HCT116 (cell line): ENCODE measurements around the gene ZNF532. TPM values are rescaled to one million over a fixed set of nuclear protein-coding genes. Genes with fewer than 3 reads are reported as not detected.

Experiments used
- ATAC-seq: fragments of 200-7000 bp; cut with Tn5 transposase; 2 replicates; pipeline ENCODE4 v1.9.1; 2020; ENCODE audit warnings: mild to moderate bottlenecking, moderate library complexity
- BruUV-seq: library from RNA; stranded (reverse); fragments of 400-500 nt; replicated peaks from 2 replicates; lab custom pipeline; 2021; lab: Mats Ljungman, UMichigan
- CTCF ChIA-PET: fragments of 300-600 bp; sonication (Branson Sonifier 250); formaldehyde crosslinking; loops from one replicate; lab custom pipeline; 2021; ENCODE audit warnings: antibody characterized with exemption; lab: Charles Lee
- POLR2A ChIA-PET: fragments of 300-600, 350-600 bp; sonication (Branson Sonifier 250); formaldehyde crosslinking; loops from one replicate; lab custom pipeline; 2021; ENCODE audit warnings: antibody characterized with exemption; lab: Charles Lee
- RAD21 ChIA-PET, 2 experiments: fragments of 300-600 bp; sonication (Branson Sonifier 250); formaldehyde crosslinking; loops; one replicate each; lab custom pipeline; 2023; ENCODE audit warnings: low total read pairs in 2 of 2; ENCODE audit not compliant: uncharacterized antibody in 2 of 2, unreplicated experiment in 2 of 2, low non-redundant PET in 1 of 2; lab: Charles Lee
- DNase-seq: peaks from one replicate; pipeline ENCODE4 v3.0.0-alpha.2; 2010; ENCODE audit warnings: low read depth, low spot score
- H2AFZ ChIP-seq: fragments of 200-600 bp; shearing (Covaris generic), sonication (generic); 2 replicates; pipeline ENCODE4 v1.6.1; 2017; ENCODE audit warnings: low read depth, mixed run types, mixed read lengths, antibody characterized with exemption, low read length; ENCODE audit not compliant: poor library complexity, severe bottlenecking
- H3K27ac ChIP-seq: 2 replicates; pipeline ENCODE4 v1.5.1; 2012; ENCODE audit warnings: low read depth, low read length
- H3K27me3 ChIP-seq: fragments of 200-600 bp; sonication (generic); 2 replicates; pipeline ENCODE4 v1.6.1; 2016; ENCODE audit warnings: mixed run types, low read length, mixed read lengths; ENCODE audit not compliant: insufficient read depth
- H3K36me3 ChIP-seq, 2 experiments: fragments of 200-500 bp in 1 of 2; fragments of 200-600 bp in 1 of 2; sonication (Bioruptor generic) in 1 of 2; sonication (generic) in 1 of 2; 2 replicates each; pipeline versions ENCODE4 v1.5.1 to v1.6.1; 2014 to 2016; ENCODE audit warnings: low read length in 2 of 2, inconsistent platforms in 1 of 2, mixed read lengths in 1 of 2, mixed run types in 1 of 2; ENCODE audit not compliant: insufficient read depth in 2 of 2, control insufficient read depth in 1 of 2
- H3K4me1 ChIP-seq, 2 experiments: fragments of 200-600 bp in 1 of 2; sonication (generic) in 1 of 2; 2 replicates each; pipeline versions ENCODE4 v1.5.1 to v1.6.1; 2012 to 2017; ENCODE audit warnings: low read length in 2 of 2, inconsistent platforms in 1 of 2, mild to moderate bottlenecking in 1 of 2, mixed read lengths in 1 of 2, mixed run types in 1 of 2, moderate library complexity in 1 of 2; ENCODE audit not compliant: insufficient read depth in 2 of 2, control insufficient read depth in 1 of 2
- H3K4me2 ChIP-seq: fragments of 200-600 bp; sonication (generic); 2 replicates; pipeline ENCODE4 v1.6.1; 2017; ENCODE audit warnings: mixed run types, low read length, mixed read lengths
- H3K4me3 ChIP-seq, 2 experiments: fragments of 200-600 bp in 1 of 2; sonication (generic) in 1 of 2; replicated peaks in 1 of 2; 2 replicates each; pipeline ENCODE4 v1.5.1; 2011 to 2016; ENCODE audit warnings: low read length in 2 of 2, control low read depth in 1 of 2, low read depth in 1 of 2, mild to moderate bottlenecking in 1 of 2, mixed read lengths in 1 of 2, mixed run types in 1 of 2
- H3K79me2 ChIP-seq: fragments of 200-600 bp; sonication (generic); 2 replicates; pipeline ENCODE4 v1.6.1; 2017; ENCODE audit warnings: mild to moderate bottlenecking, mixed run types, low read length, moderate library complexity, mixed read lengths; ENCODE audit not compliant: insufficient read depth
- H3K9ac ChIP-seq: fragments of 200-600 bp; sonication (generic); 2 replicates; pipeline ENCODE4 v1.6.1; 2016; ENCODE audit warnings: low read length, mixed read lengths
- H3K9me2 ChIP-seq: fragments of 200-600 bp; sonication (generic), shearing (Covaris generic); 2 replicates; pipeline ENCODE4 v1.6.1; 2017; ENCODE audit warnings: mixed run types, mild to moderate bottlenecking, moderate library complexity; ENCODE audit not compliant: insufficient read depth
- H3K9me3 ChIP-seq, 2 experiments: fragments of 200-500 bp in 1 of 2; fragments of 200-600 bp in 1 of 2; sonication (Bioruptor generic) in 1 of 2; sonication (generic) in 1 of 2; 2 replicates each; pipeline ENCODE4 v1.6.1; 2014 to 2017; ENCODE audit warnings: low read length in 2 of 2, mixed read lengths in 2 of 2, inconsistent platforms in 1 of 2, low read depth in 1 of 2, mild to moderate bottlenecking in 1 of 2, mixed run types in 1 of 2, moderate library complexity in 1 of 2; ENCODE audit not compliant: control insufficient read depth in 1 of 2, insufficient read depth in 1 of 2
- H4K20me1 ChIP-seq: fragments of 200-600 bp; sonication (generic), shearing (Covaris generic); 2 replicates; pipeline ENCODE4 v1.6.1; 2017; ENCODE audit warnings: mixed run types, mild to moderate bottlenecking, moderate library complexity; ENCODE audit not compliant: insufficient read depth
- CTCF ChIP-seq, 3 experiments: fragments of 200-600 bp in 1 of 3; sonication (generic) in 1 of 3; IDR thresholded peaks in 2 of 3; conservative IDR thresholded peaks in 1 of 3; 2 replicates each; pipeline ENCODE4 v1.5.1; 2012 to 2017; ENCODE audit warnings: low read depth in 2 of 3, low read length in 2 of 3, antibody characterized with exemption in 1 of 3, borderline replicate concordance in 1 of 3, control low read depth in 1 of 3, mild to moderate bottlenecking in 1 of 3, mixed read lengths in 1 of 3, mixed run types in 1 of 3, moderate library complexity in 1 of 3; ENCODE audit not compliant: insufficient read depth in 1 of 3
- EGR1 ChIP-seq: IDR thresholded peaks from 2 replicates; pipeline ENCODE4 v1.6.1; 2012; ENCODE audit warnings: low read depth
- ELF1 ChIP-seq: IDR thresholded peaks from 2 replicates; pipeline ENCODE4 v1.6.1; 2012; ENCODE audit warnings: low read depth, borderline replicate concordance
- EZH2 ChIP-seq: fragments of 200-600 bp; sonication (generic); IDR thresholded peaks from 2 replicates; pipeline ENCODE4 v1.6.1; 2017; ENCODE audit warnings: antibody characterized with exemption, mixed run types
- EZH2phosphoT487 ChIP-seq: fragments of 200-600 bp; IDR thresholded peaks from 2 replicates; pipeline ENCODE4 v1.6.1; 2018; ENCODE audit warnings: antibody characterized with exemption, borderline replicate concordance
- MAX ChIP-seq: IDR thresholded peaks from 2 replicates; pipeline ENCODE4 v1.6.1; 2012
- POLR2A ChIP-seq: IDR thresholded peaks from 2 replicates; pipeline ENCODE4 v1.7.0; 2011; ENCODE audit warnings: borderline replicate concordance; ENCODE audit not compliant: insufficient read depth, insufficient read length; ENCODE audit errors: extremely low read depth
- RAD21 ChIP-seq: IDR thresholded peaks from 2 replicates; pipeline ENCODE4 v1.6.1; 2012; ENCODE audit warnings: low read depth, mild to moderate bottlenecking
- REST ChIP-seq: IDR thresholded peaks from 2 replicates; pipeline ENCODE4 v1.6.1; 2012; ENCODE audit warnings: low read depth
- SIN3A ChIP-seq: IDR thresholded peaks from 2 replicates; pipeline ENCODE4 v1.6.1; 2012; ENCODE audit warnings: low read depth
- SP1 ChIP-seq: IDR thresholded peaks from 2 replicates; pipeline ENCODE4 v1.6.1; 2012; ENCODE audit warnings: low read depth
- SRF ChIP-seq: IDR thresholded peaks from 2 replicates; pipeline ENCODE4 v1.6.1; 2012; ENCODE audit warnings: low read depth
- TCF7L2 ChIP-seq: IDR thresholded peaks from 2 replicates; pipeline ENCODE4 v1.7.0; 2011; ENCODE audit warnings: borderline replicate concordance, inconsistent platforms; ENCODE audit not compliant: insufficient read depth, insufficient read length; ENCODE audit errors: extremely low read depth
- ZBTB33 ChIP-seq: IDR thresholded peaks from 2 replicates; pipeline ENCODE4 v1.6.1; 2011; ENCODE audit warnings: mild to moderate bottlenecking, low read length, moderate library complexity; ENCODE audit not compliant: insufficient replicate concordance; ENCODE audit errors: extremely low read depth
- ZFX ChIP-seq: fragments of 450-650 bp; IDR thresholded peaks from 2 replicates; pipeline ENCODE4 v1.6.1; 2017
- ZNF274 ChIP-seq: fragments of 200-500 bp; sonication (Bioruptor generic); IDR thresholded peaks from 2 replicates; pipeline ENCODE4 v1.6.1; 2014; ENCODE audit warnings: mild to moderate bottlenecking, low read depth, low read length, inconsistent platforms
- intact Hi-C: fragments of 100-400 bp; cut with micrococcal nuclease; formaldehyde crosslinking; loops from 2 replicates; pipeline ENCODE4 v1.10.0; 2022
- total RNA-seq: library from RNA; stranded (reverse); gene quantifications from one replicate; pipeline ENCODE4 v1.2.1, GENCODE V29; 2021; ENCODE audit not compliant: unreplicated experiment

ZNF532 gene
- total RNA-seq, 1 experiment from 2014 or later, result 11.6 TPM

GRCh38 chr18:58967751-58968254 is 103.1 kb downstream of the ZNF532 start:
- Histone ChIP-seq H3K79me2 (no peaks in the 10 kb centered on the region), H3K4me2 (no peak overlapping the region), H3K9me2 (no peaks in the 10 kb centered on the region), H3K9ac (no peak overlapping the region), H3K27me3 (no peaks in the 10 kb centered on the region), H2AFZ (no peak overlapping the region), H3K36me3 (no peaks in the 10 kb centered on the region), H3K4me3 (no peak overlapping the region), H3K27ac (no peak overlapping the region), H3K4me1 (no peaks in the 10 kb centered on the region), H4K20me1 (no peaks in the 10 kb centered on the region), H3K9me3 (no peaks in the 10 kb centered on the region)
- POLR2A ChIA-PET, result no interaction called here
- no TSS peak for BruUV-seq
- TF ChIP-seq TCF7L2 (no peak), EZH2 (no peak), EGR1 (no peak), SP1 (no peak), REST (no peak), ELF1 (no peak), ZNF274 (no peak), CTCF (IDR thresholded peaks at IDR 0.05 in 2 of 3, conservative IDR thresholded peaks at IDR 0.05 in 1 of 3; ENCODE audit: borderline replicate concordance in 1 of 3, insufficient read depth in 1 of 3, low read depth in 2 of 3, low read length in 2 of 3) (no peak), MAX (no peak), ZFX (no peak), EZH2phosphoT487 (no peak), SRF (no peak), POLR2A (no peak), ZBTB33 (no peak), RAD21 (no peak), SIN3A (no peak)
- RAD21 ChIA-PET, result no interaction called here
- DNase-seq (no peak), ATAC-seq (no peak)
- intact Hi-C loops, result no loop called here
- CTCF ChIA-PET, result no interaction called here
